LoVo (cell line): Measurements from ENCODE around the gene DGCR6L.
"Not testable (repeated sequence)": the region's sequence is repeated elsewhere in the genome, so short reads cannot be mapped to it uniquely, and the experiment has no call there.

Experiments
- DNase-seq: peaks from one replicate; pipeline ENCODE4 v3.0.0-alpha.2; 2016; ENCODE audit warnings: low spot score

Gene DGCR6L

GRCh38 chr22:20275836-20276235 is 44.0 kb downstream of the DGCR6L start:
- no peak for DNase-seq

- not testable (repeated sequence) for DNase-seq
These were observed 44.5 kb downstream of the DGCR6L start for GRCh38 chr22:20275325-20275724.

GRCh38 chr22:20274374-20274773 is 45.5 kb downstream of the DGCR6L start:
- DNase-seq = not testable (repeated sequence)

GRCh38 chr22:20273758-20274181 is 46.1 kb downstream of the DGCR6L start:
- DNase-seq = no peak

GRCh38 chr22:20272700-20273099 is 47.2 kb downstream of the DGCR6L start:
- DNase-seq = no peak

- no peak for DNase-seq
These were observed 47.7 kb downstream of the DGCR6L start for GRCh38 chr22:20272174-20272573.

GRCh38 chr22:20271114-20271994 is 48.5 kb downstream of the DGCR6L start:
- DNase-seq = no peak

GRCh38 chr22:20270190-20271113 is 49.4 kb downstream of the DGCR6L start:
- not testable (repeated sequence) for DNase-seq

GRCh38 chr22:20269673-20270072 is 50.2 kb downstream of the DGCR6L start:
- DNase-seq = not testable (repeated sequence)

- DNase-seq = not testable (repeated sequence)
These were observed 50.7 kb downstream of the DGCR6L start for GRCh38 chr22:20269201-20269600.

GRCh38 chr22:20268279-20269012 is 51.4 kb downstream of the DGCR6L start, which contains the start of gene RTN4R:
TSS of gene RTN4R (minus strand) at chr22:20268318. CDS start at chr22:20268092, 226 bp downstream.
- peak; percentile 72 for DNase-seq

- peak; percentile 25 for DNase-seq
These were observed 52.2 kb downstream of the DGCR6L start for GRCh38 chr22:20267441-20268278.

- DNase-seq = not testable (repeated sequence)
These were observed 53.0 kb downstream of the DGCR6L start for GRCh38 chr22:20266667-20267440.

GRCh38 chr22:20265772-20266666 is 53.8 kb downstream of the DGCR6L start:
- DNase-seq = not testable (repeated sequence)

GRCh38 chr22:20264614-20265452 is 55.0 kb downstream of the DGCR6L start:
- no peak for DNase-seq
